Esophagus squamous epithelium (tissue), 5 donors: Measurements from ENCODE around the gene CCND1. TPM values are rescaled to one million over a fixed set of nuclear protein-coding genes. Genes with fewer than 3 reads are reported as not detected.

Experiments
- DNase-seq: peaks from one replicate; lab custom pipeline; 2025; lab: John Stamatoyannopoulos, UW
- H3K27ac ChIP-seq, 4 donors: fragments of 200-600 bp; sonication (generic); one replicate each; pipeline ENCODE4 v1.5.1; 2016 to 2019; ENCODE audit warnings: mild to moderate bottlenecking in 1 of 4
- H3K27me3 ChIP-seq, 4 donors: fragments of 200-600 bp; sonication (generic); 1 replicate in 3 of 4; 2 replicates in 1 of 4; pipeline versions ENCODE4 v1.5.1 to v1.6.0; 2017 to 2021; ENCODE audit warnings: antibody characterized with exemption in 1 of 4
- H3K36me3 ChIP-seq, 3 donors: fragments of 200-600 bp; sonication (generic); one replicate each; pipeline ENCODE4 v1.5.1; 2016 to 2019
- H3K4me1 ChIP-seq, 3 donors: fragments of 200-600 bp; sonication (generic); one replicate each; pipeline ENCODE4 v1.5.1; 2017 to 2019
- H3K4me3 ChIP-seq, 4 donors: fragments of 200-600 bp; sonication (generic); 1 replicate in 3 of 4; 2 replicates in 1 of 4; pipeline ENCODE4 v1.5.1; 2016 to 2019; ENCODE audit warnings: mild to moderate bottlenecking in 2 of 4, moderate library complexity in 1 of 4
- H3K9me3 ChIP-seq, 3 donors: fragments of 200-600 bp; sonication (generic); one replicate each; pipeline ENCODE4 v1.5.1; 2016 to 2019
- POLR2A ChIP-seq, 4 donors: fragments of 450-650 bp; IDR thresholded peaks; one replicate each; pipeline ENCODE4 v1.6.1; 2017; ENCODE audit warnings: antibody characterized with exemption in 4 of 4, mild to moderate bottlenecking in 4 of 4, moderate library complexity in 3 of 4
- WGBS, 2 donors: methylation state at CpG; one replicate each; pipeline ENCODE4 v1.1.5; 2018; 5-methylcytosine and 5-hydroxymethylcytosine counted together
- intact Hi-C: fragments of 100-400 bp; cut with DNase I; formaldehyde crosslinking; loops from one replicate; pipeline ENCODE4 v1.15.0; 2022
- total RNA-seq, 4 donors: library from RNA; depleted of rRNA; stranded (reverse); fragments of >200 nt; gene quantifications; one replicate each; pipeline ENCODE4 v1.1.0, GENCODE V29; 2016
- TF ChIP-seq, protein P1 (sequence below), 6 experiments: fragments of 450-650 bp in 4 of 6; fragments of 200-600 bp in 2 of 6; sonication (generic) in 2 of 6; IDR thresholded peaks; one replicate each; pipeline ENCODE4 v1.5.1; 2016 to 2019; ENCODE audit warnings: antibody characterized with exemption in 6 of 6, mild to moderate bottlenecking in 4 of 6, moderate library complexity in 4 of 6
- donor health status: DM: yes; HTN: yes; CAD: no.

Gene CCND1
- total RNA-seq, 4 donors from 2014 or later = 64.1 to 216 (median 145) TPM

DNA sequence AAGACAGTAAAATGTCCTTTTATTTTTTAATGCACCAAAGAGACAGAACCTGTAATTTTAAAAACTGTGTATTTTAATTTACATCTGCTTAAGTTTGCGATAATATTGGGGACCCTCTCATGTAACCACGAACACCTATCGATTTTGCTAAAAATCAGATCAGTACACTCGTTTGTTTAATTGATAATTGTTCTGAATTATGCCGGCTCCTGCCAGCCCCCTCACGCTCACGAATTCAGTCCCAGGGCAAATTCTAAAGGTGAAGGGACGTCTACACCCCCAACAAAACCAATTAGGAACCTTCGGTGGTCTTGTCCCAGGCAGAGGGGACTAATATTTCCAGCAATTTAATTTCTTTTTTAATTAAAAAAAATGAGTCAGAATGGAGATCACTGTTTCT lies 1.1 kb upstream of the CCND1 start:
- no peak for DNase-seq
- no peaks in the 10 kb centered on the region for H3K9me3 ChIP-seq
- no peak for TF ChIP-seq POLR2A (IDR thresholded peaks at IDR 0.05)
- TF ChIP-seq, protein P1, sequence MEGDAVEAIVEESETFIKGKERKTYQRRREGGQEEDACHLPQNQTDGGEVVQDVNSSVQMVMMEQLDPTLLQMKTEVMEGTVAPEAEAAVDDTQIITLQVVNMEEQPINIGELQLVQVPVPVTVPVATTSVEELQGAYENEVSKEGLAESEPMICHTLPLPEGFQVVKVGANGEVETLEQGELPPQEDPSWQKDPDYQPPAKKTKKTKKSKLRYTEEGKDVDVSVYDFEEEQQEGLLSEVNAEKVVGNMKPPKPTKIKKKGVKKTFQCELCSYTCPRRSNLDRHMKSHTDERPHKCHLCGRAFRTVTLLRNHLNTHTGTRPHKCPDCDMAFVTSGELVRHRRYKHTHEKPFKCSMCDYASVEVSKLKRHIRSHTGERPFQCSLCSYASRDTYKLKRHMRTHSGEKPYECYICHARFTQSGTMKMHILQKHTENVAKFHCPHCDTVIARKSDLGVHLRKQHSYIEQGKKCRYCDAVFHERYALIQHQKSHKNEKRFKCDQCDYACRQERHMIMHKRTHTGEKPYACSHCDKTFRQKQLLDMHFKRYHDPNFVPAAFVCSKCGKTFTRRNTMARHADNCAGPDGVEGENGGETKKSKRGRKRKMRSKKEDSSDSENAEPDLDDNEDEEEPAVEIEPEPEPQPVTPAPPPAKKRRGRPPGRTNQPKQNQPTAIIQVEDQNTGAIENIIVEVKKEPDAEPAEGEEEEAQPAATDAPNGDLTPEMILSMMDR (IDR thresholded peaks at IDR 0.05) = no peak
- H3K27ac ChIP-seq = peak overlapping the region in 3 of 4 donors; percentile 84 to 93 (median 89)
- peaks cover 0 to 63% (median 0%) of the 10 kb centered on the region in 4 donors for H3K27me3 ChIP-seq
- WGBS, 2 donors = 2 to 8% methylated on average over 9 of the region's 9 CpGs
- peaks cover 0 to 14% (median 5%) of the 10 kb centered on the region in 3 donors for H3K36me3 ChIP-seq
- peak overlapping the region; percentile 81 to 85 (median 83) for H3K4me3 ChIP-seq
- peaks cover 47 to 89% (median 63%) of the 10 kb centered on the region in 3 donors for H3K4me1 ChIP-seq
- intact Hi-C loops = loop anchor here (5.0 kb wide), 2 partner anchors 348 to 538 kb away; partner anchors contain the start of gene MYEOV

DNA sequence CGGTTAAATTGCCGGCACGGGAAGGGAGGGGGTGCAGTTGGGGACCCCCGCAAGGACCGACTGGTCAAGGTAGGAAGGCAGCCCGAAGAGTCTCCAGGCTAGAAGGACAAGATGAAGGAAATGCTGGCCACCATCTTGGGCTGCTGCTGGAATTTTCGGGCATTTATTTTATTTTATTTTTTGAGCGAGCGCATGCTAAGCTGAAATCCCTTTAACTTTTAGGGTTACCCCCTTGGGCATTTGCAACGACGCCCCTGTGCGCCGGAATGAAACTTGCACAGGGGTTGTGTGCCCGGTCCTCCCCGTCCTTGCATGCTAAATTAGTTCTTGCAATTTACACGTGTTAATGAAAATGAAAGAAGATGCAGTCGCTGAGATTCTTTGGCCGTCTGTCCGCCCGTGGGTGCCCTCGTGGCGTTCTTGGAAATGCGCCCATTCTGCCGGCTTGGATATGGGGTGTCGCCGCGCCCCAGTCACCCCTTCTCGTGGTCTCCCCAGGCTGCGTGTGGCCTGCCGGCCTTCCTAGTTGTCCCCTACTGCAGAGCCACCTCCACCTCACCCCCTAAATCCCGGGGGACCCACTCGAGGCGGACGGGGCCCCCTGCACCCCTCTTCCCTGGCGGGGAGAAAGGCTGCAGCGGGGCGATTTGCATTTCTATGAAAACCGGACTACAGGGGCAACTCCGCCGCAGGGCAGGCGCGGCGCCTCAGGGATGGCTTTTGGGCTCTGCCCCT lies 529 bp upstream of the CCND1 start:
- peaks cover 0 to 20% (median 5%) of the 10 kb centered on the region in 3 donors for H3K36me3 ChIP-seq
- no peak for DNase-seq
- no peak for TF ChIP-seq POLR2A (IDR thresholded peaks at IDR 0.05)
- TF ChIP-seq, protein P1 (IDR thresholded peaks at IDR 0.05) = no peak
- 1 to 2% methylated on average over 22 to 31 of the region's 43 CpGs for WGBS, 2 donors
- H3K27me3 ChIP-seq = peaks cover 0 to 63% (median 0%) of the 10 kb centered on the region in 4 donors
- H3K27ac ChIP-seq = peak overlapping the region; percentile 81 to 93 (median 86)
- no peaks in the 10 kb centered on the region for H3K9me3 ChIP-seq
- peaks cover 49 to 95% (median 63%) of the 10 kb centered on the region in 3 donors for H3K4me1 ChIP-seq
- intact Hi-C loops = loop anchor here (5.0 kb wide), 2 partner anchors 348 to 538 kb away; partner anchors contain the start of gene MYEOV
- peak overlapping the region; percentile 81 to 85 (median 83) for H3K4me3 ChIP-seq

DNA sequence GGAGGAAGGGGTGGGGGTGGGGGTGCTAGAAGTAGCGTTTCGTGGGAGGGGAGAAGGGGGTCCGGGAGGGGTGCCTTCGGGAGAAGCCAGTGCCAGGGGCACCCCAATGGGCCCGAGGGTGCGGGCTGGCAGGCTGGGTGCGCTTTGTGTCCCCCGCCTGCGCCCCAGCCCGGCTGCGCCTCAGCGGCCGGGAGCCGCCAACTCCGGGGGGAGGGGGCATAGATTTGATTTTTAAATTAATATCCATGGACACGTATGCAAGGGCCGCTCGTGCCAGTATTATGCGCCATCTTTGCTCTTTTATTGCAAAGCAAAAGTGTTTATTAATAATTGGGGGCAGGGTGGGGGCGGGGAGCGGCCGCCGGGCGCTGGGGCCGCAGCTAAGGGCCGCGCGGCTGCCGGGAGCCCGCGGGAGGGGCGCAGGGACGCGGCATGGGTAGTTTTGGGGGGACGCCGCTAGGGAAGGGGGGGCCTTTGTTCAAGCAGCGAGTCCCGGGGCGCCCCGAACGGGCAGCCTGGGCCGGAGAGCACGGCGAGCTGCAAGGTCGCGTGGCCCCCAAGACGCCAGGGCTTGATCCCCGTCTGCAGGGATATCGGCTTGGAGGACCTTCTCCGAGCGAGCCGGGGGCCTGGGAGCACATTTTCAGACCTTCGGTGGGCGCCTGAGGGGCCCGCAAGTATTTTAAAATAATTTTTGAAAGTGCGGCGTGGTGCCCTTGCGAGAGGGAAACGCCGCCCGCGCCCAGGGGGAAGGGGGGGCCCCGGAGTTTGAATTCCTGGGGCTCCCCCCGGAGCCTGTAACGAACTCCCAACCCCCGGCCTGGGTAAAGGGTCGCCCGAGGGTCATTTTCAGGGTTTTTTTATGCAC lies 959 bp downstream of the CCND1 start:
- peak overlapping the region; percentile 81 to 85 (median 83) for H3K4me3 ChIP-seq
- DNase-seq = no peak
- WGBS, 2 donors = 0 to 2% methylated on average over 13 to 35 of the region's 68 CpGs
- H3K4me1 ChIP-seq = peaks cover 39 to 96% (median 55%) of the 10 kb centered on the region in 3 donors
- H3K36me3 ChIP-seq = peaks cover 0 to 35% (median 5%) of the 10 kb centered on the region in 3 donors
- H3K27ac ChIP-seq = peak overlapping the region; percentile 81 to 93 (median 86)
- intact Hi-C loops = loop anchor here (5.0 kb wide), 2 partner anchors 350 to 540 kb away; partner anchors contain the start of gene MYEOV
- H3K27me3 ChIP-seq = peaks cover 0 to 50% (median 0%) of the 10 kb centered on the region in 4 donors
- no peaks in the 10 kb centered on the region for H3K9me3 ChIP-seq
- TF ChIP-seq, protein P1 (IDR thresholded peaks at IDR 0.05) = no peak
- no peak for TF ChIP-seq POLR2A (IDR thresholded peaks at IDR 0.05)

DNA sequence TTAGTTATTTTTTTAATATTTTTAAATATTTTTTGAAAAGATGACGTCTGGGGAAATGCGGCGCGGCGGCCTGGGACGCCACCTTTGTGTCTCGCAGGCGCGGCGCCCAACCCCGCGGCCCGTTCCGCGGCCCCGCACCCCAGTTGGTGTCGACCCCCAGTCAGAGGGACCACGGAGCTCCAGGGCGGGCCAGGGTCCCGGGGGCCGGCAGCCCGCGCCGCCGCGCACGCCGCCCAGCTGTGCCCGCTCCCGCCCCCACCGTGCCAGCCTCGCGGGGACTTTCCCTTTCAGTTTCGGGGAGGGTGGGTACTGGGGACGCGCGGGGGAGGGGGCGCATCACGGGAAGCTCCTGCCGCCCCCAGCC lies 1.6 kb downstream of the CCND1 start:
- Histone ChIP-seq H3K4me1 (peaks cover 33 to 89% (median 48%) of the 10 kb centered on the region in 3 donors), H3K36me3 (peaks cover 0 to 41% (median 5%) of the 10 kb centered on the region in 3 donors), H3K9me3 (no peaks in the 10 kb centered on the region), H3K27ac (peak overlapping the region; percentile 84 to 93 (median 87)), H3K4me3 (peak overlapping the region; percentile 81 to 85 (median 83)), H3K27me3 (peaks cover 0 to 44% (median 0%) of the 10 kb centered on the region in 4 donors)
- intact Hi-C loops = loop anchor here (5.0 kb wide), 2 partner anchors 350 to 540 kb away; partner anchors contain the start of gene MYEOV
- 0% methylated on average over 1 of the region's 40 CpGs; no CpG with 5 or more reads in 1 of the 2 donors for WGBS, 2 donors
- DNase-seq = no peak
- TF ChIP-seq POLR2A (IDR thresholded peaks at IDR 0.05) = no peak
- TF ChIP-seq, protein P1 (IDR thresholded peaks at IDR 0.05) = no peak
